Endothelial cell of umbilical vein (primary cell): ENCODE measurements around the gene FEM1C. TPM values are rescaled to one million over a fixed set of nuclear protein-coding genes. Genes with fewer than 3 reads are reported as not detected.

Experiments
- BruUV-seq: library from RNA; stranded (reverse); fragments of 400-500 nt; replicated peaks from 2 replicates; lab custom pipeline; 2021; lab: Mats Ljungman, UMichigan
- CTCF ChIA-PET: fragments of 300-600, 350-600 bp; sonication (Branson Sonifier 250); formaldehyde crosslinking; loops from one replicate; lab custom pipeline; 2021; ENCODE audit warnings: antibody characterized with exemption, inconsistent platforms; lab: Charles Lee
- POLR2A ChIA-PET: fragments of 300-600, 350-600 bp; sonication (Branson Sonifier 250); formaldehyde crosslinking; loops from one replicate; lab custom pipeline; 2021; ENCODE audit warnings: antibody characterized with exemption, inconsistent platforms; lab: Charles Lee
- DNase-seq: peaks from one replicate; pipeline ENCODE4 v3.0.0-alpha.2; 2011; ENCODE audit warnings: low read depth, low spot score
- FAIRE-seq: peaks from 2 replicates; lab custom pipeline; 2011; peaks lifted over from hg19 to GRCh38; lab: Jason Lieb, UNC
- H2AFZ ChIP-seq: 2 replicates; pipeline ENCODE4 v1.6.0; 2012; ENCODE audit warnings: low read depth, low read length, control low read depth, inconsistent platforms
- H3K27ac ChIP-seq: 2 replicates; pipeline ENCODE4 v1.5.1; 2011; ENCODE audit warnings: low read depth, mild to moderate bottlenecking, control low read depth, low read length, moderate library complexity; ENCODE audit not compliant: insufficient read depth
- H3K27me3 ChIP-seq, 2 experiments: 2 replicates each; pipeline versions ENCODE4 v1.6.0 to v1.6.1; 2011; ENCODE audit warnings: low read length in 2 of 2, mixed read lengths in 1 of 2; ENCODE audit not compliant: control insufficient read depth in 2 of 2, insufficient read depth in 2 of 2
- H3K36me3 ChIP-seq, 2 experiments: 2 replicates in 1 of 2; 3 replicates in 1 of 2; pipeline ENCODE4 v1.5.1; 2011; ENCODE audit warnings: low read length in 2 of 2, mild to moderate bottlenecking in 1 of 2, moderate library complexity in 1 of 2; ENCODE audit not compliant: control insufficient read depth in 2 of 2, insufficient read depth in 2 of 2; ENCODE audit errors: extremely low read depth in 1 of 2
- H3K4me1 ChIP-seq: 3 replicates; pipeline ENCODE4 v1.5.1; 2011; ENCODE audit warnings: mild to moderate bottlenecking, low read length; ENCODE audit not compliant: control insufficient read depth, insufficient read depth; ENCODE audit errors: extremely low read depth
- H3K4me2 ChIP-seq: 2 replicates; pipeline ENCODE4 v1.6.1; 2011; ENCODE audit warnings: low read length, control low read depth, mixed read lengths; ENCODE audit not compliant: insufficient read depth
- H3K4me3 ChIP-seq, 3 experiments: fragments of 200-600 bp in 1 of 3; sonication (generic), shearing (Covaris generic) in 1 of 3; replicated peaks in 1 of 3; 2 replicates each; pipeline ENCODE4 v1.5.1; 2011 to 2016; ENCODE audit warnings: control low read depth in 3 of 3, low read length in 3 of 3, mild to moderate bottlenecking in 2 of 3, inconsistent platforms in 1 of 3, low read depth in 1 of 3, moderate library complexity in 1 of 3; ENCODE audit not compliant: insufficient read depth in 1 of 3
- H3K79me2 ChIP-seq: 2 replicates; pipeline ENCODE4 v1.6.0; 2012; ENCODE audit warnings: low read length, inconsistent platforms; ENCODE audit not compliant: control insufficient read depth, insufficient read depth
- H3K9ac ChIP-seq: replicated peaks from 2 replicates; pipeline ENCODE3; 2011; ENCODE audit warnings: low read length, control low read depth; ENCODE audit not compliant: insufficient read depth; ENCODE audit errors: extremely low read depth
- H3K9me1 ChIP-seq: replicated peaks from 3 replicates; pipeline ENCODE4 v1.6.0; 2011; ENCODE audit warnings: mild to moderate bottlenecking, low read length; ENCODE audit not compliant: control insufficient read depth, insufficient read depth; ENCODE audit errors: extremely low read depth
- H3K9me3 ChIP-seq: replicated peaks from 2 replicates; pipeline ENCODE4 v1.5.1; 2012; ENCODE audit warnings: low read length, inconsistent platforms; ENCODE audit not compliant: control insufficient read depth, insufficient read depth
- H4K20me1 ChIP-seq: replicated peaks from 2 replicates; pipeline ENCODE3; 2011; ENCODE audit warnings: mild to moderate bottlenecking, low read length; ENCODE audit not compliant: control insufficient read depth, insufficient read depth; ENCODE audit errors: extremely low read depth
- CTCF ChIP-seq, 2 donors: IDR thresholded peaks; 1 replicate in 1 of 2; 2 replicates in 1 of 2; pipeline ENCODE4 v1.5.1; 2011; ENCODE audit warnings: low read length in 2 of 2, mild to moderate bottlenecking in 2 of 2, moderate library complexity in 2 of 2, control low read depth in 1 of 2, inconsistent platforms in 1 of 2, low read depth in 1 of 2; ENCODE audit not compliant: insufficient read depth in 1 of 2; ENCODE audit errors: extremely low read depth in 1 of 2
- EZH2 ChIP-seq: IDR thresholded peaks from 2 replicates; pipeline ENCODE4 v1.6.1; 2012; ENCODE audit warnings: borderline replicate concordance, low read depth, mild to moderate bottlenecking, moderate library complexity, low read length, inconsistent platforms; ENCODE audit not compliant: severe bottlenecking
- FOS ChIP-seq: IDR thresholded peaks from 2 replicates; pipeline ENCODE4 v1.6.1; 2011; ENCODE audit warnings: mild to moderate bottlenecking, low read length, moderate library complexity, borderline replicate concordance; ENCODE audit not compliant: insufficient read depth
- MAX ChIP-seq: IDR thresholded peaks from 2 replicates; pipeline ENCODE4 v1.6.1; 2011; ENCODE audit not compliant: insufficient read depth, insufficient read length
- MYC ChIP-seq: IDR thresholded peaks from one replicate; pipeline ENCODE4 v1.6.1; 2011; ENCODE audit warnings: mild to moderate bottlenecking, low read depth, low read length
- POLR2A ChIP-seq: IDR thresholded peaks from 2 replicates; pipeline ENCODE4 v1.6.1; 2012; ENCODE audit warnings: low read depth, mild to moderate bottlenecking, control low read depth, low read length
- POLR2AphosphoS5 ChIP-seq: IDR thresholded peaks from 2 replicates; pipeline ENCODE4 v1.6.1; 2012; ENCODE audit warnings: low read depth, mild to moderate bottlenecking, control low read depth, low read length, moderate library complexity; ENCODE audit not compliant: insufficient read depth
- dilution Hi-C: fragments of 300-500 bp; cut with MboI; formaldehyde crosslinking; loops from one replicate; pipeline ENCODE4 v1.15.0; 2019; ENCODE audit warnings: low sequenced_read_pairs; ENCODE audit not compliant: extremely low pct_ligation_motif_present
- intact Hi-C: fragments of 100-400 bp; cut with micrococcal nuclease; formaldehyde crosslinking; loops from one replicate; pipeline ENCODE4 v1.10.0; 2022
- polyA plus RNA-seq, 4 experiments: library from polyadenylated mRNA; depleted of rRNA in 3 of 4; stranded (reverse) in 3 of 4; unstranded in 1 of 4; fragments of >200 nt; gene quantifications; 2 replicates each; pipeline versions ENCODE4 v1.2.1 to v1.2.3, GENCODE V29; 2011 to 2012; ENCODE audit warnings: missing spikeins in 1 of 4
- total RNA-seq: library from RNA; stranded (reverse); gene quantifications from 2 replicates; pipeline ENCODE4 v1.2.3, GENCODE V29; 2021

FEM1C gene
- total and polyA plus RNA-seq, 2 donors (not counting 3 experiments of a cell fraction or from before 2014, with no cell fraction given): 6.2 to 16.0 TPM

DNA sequence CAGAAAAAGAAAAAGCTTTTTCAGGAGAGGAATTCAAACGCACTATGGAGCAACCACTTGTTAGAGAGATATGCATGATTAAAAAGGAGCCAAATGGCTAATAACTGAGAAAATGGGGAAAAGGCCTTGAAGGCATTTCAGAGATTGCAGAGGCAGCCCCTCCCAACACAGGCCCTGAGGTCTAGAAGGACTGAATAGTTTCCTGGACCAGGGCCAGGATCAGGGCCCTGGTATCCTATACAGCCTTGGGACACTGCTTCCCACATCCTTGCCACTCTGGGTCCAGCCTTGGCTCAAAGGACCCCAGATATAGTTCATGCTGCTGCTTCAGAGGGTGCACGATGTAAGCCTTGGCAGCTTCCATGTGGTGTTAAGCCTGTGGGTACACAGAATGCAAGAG is 20.7 kb upstream of the FEM1C start:
- H3K9me3 ChIP-seq: no peaks in the 10 kb centered on the region
- no peaks in the 10 kb centered on the region for H4K20me1 ChIP-seq
- TF ChIP-seq MYC (no peak), MAX (no peak), EZH2 (no peak)
- no peak overlapping the region for H3K27ac ChIP-seq
- H3K4me1 ChIP-seq: no peaks in the 10 kb centered on the region
- H3K4me2 ChIP-seq: no peak overlapping the region
- dilution Hi-C loops (no loop called here), intact Hi-C loops (no loop called here)
- H3K27me3 ChIP-seq: no peaks in the 10 kb centered on the region
- no peak overlapping the region for H3K4me3 ChIP-seq
- ChIA-PET CTCF (interaction anchor here (0.8 kb wide), 1 partner anchor 9 kb away, joined by 3 read pairs; no protein-coding TSS in a partner anchor), POLR2A (no interaction called here)
- H3K36me3 ChIP-seq: no peaks in the 10 kb centered on the region
- FAIRE-seq (no peak), DNase-seq (no peak)
- no TSS peak for BruUV-seq
- no peaks in the 10 kb centered on the region for H3K79me2 ChIP-seq
- no peak overlapping the region for H2AFZ ChIP-seq
- no peak overlapping the region for H3K9ac ChIP-seq
- H3K9me1 ChIP-seq: no peaks in the 10 kb centered on the region

GRCh38 chr5:115561176-115561575 is 16.6 kb upstream of the FEM1C start:
- POLR2A ChIA-PET: interaction anchor here (0.7 kb wide), 1 partner anchor 281 kb away, joined by 3 read pairs; no protein-coding TSS in a partner anchor
- CTCF ChIA-PET: interaction anchor here (1.0 to 2.3 kb wide), 2 partner anchors 11 to 14 kb away, joined by 3 to 13 read pairs; no protein-coding TSS in a partner anchor
- intact Hi-C loops: no loop called here
- no peaks in the 10 kb centered on the region for H3K9me1 ChIP-seq
- H3K4me1 ChIP-seq: peaks cover 23% of the 10 kb centered on the region
- TF ChIP-seq CTCF (IDR thresholded peaks at IDR 0.05; ENCODE audit: extremely low read depth in 1 of 2, insufficient read depth in 1 of 2, low read depth in 1 of 2, low read length in 2 of 2): no peak
- no peak for TF ChIP-seq POLR2A
- no peak for TF ChIP-seq FOS
- no peak for TF ChIP-seq EZH2
- TF ChIP-seq MYC: no peak
- no peak for TF ChIP-seq POLR2AphosphoS5
- BruUV-seq: no TSS peak
- no peak for DNase-seq
- H3K36me3 ChIP-seq: no peaks in the 10 kb centered on the region
- no peak for FAIRE-seq
- no peaks in the 10 kb centered on the region for H3K27me3 ChIP-seq
- H3K4me2 ChIP-seq: no peak overlapping the region
- H3K79me2 ChIP-seq: no peaks in the 10 kb centered on the region
- no peak overlapping the region for H3K27ac ChIP-seq
- dilution Hi-C loops: no loop called here
- H3K9me3 ChIP-seq: no peaks in the 10 kb centered on the region
- no peak overlapping the region for H2AFZ ChIP-seq
- H3K4me3 ChIP-seq: no peak overlapping the region
- H4K20me1 ChIP-seq: no peaks in the 10 kb centered on the region
- no peak overlapping the region for H3K9ac ChIP-seq
